Inferior parietal cortex (tissue), 1 donor: ENCODE measurements around the gene ABCC11.
"Not testable (repeated sequence)": the region's sequence is repeated elsewhere in the genome, so short reads cannot be mapped to it uniquely, and the experiment has no call there.

Experiments used
- DNase-seq: peaks from one replicate; pipeline ENCODE4 v3.0.0-alpha.2; 2016; ENCODE audit errors: extremely low spot score

The ABCC11 gene

DNA sequence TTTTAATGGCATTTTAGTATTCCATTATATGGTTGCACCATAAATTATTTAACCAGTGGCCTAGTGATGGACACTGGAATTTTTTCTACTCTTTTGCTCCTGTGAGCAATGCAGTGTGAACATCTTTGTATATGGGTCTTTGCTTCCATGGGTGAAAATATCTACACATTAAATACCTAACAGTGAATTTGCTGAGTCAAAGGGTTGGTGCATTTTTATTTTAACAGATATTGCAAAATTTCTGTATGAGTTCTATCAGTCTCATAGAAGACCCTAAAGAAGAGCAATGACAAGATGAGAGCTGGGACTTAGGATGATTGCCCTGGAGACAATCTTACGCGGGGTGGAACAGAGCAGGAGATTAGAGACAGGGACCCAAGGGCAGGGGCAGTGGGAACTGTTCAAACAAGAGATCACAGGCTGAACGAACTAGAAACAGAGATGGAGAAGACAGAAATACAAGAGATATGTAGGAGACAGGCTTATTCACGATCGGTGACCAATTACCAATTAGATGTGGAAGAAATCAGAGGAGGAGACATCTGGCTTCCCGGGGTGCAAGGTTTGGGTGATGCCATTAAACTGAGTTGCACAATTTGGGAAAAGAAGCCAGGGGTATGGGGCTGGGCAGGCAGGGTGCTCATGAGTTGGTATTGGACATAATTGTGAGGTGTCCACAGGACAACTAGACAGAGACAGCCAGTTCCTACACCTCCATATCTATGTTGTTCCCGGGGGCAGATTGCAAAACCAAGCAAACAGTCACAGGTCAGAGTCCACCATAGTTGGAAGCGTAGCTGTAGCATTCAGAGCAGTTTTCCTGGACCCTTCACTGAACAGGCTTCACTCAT lies 43.1 kb downstream of the ABCC11 start:
- DNase-seq = no peak

DNA sequence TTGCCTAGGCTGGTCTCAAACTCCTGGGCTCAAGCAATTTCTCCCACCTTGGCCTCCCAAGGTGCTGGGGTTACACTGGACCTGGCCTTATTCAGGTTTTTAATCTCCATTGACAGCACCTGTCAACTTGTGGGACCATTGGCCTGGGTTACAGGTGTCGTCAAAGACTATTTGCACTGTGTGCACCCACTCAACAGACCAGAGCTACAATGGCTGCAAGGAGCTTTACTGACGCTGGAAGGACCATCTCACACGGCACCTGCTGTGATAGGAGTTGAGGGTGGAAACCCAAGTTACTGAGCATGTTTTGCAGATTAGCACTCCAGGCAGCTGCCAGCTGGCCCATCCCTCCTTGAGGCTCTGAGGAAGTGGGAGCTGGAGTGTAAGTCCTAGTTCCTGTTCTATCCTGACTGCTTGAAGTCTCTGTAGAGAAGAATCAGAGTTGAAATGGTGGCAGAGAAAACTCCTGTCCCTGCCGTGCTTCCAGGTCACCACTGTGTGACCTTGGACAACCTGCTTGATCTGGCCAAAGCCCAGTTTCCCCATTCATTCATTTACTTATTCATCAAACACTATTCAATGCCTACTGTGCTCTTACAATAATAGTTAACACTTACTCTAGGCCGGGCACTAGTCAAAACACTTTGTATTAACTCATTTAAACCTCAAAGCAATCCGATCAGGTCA lies 45.7 kb downstream of the ABCC11 start:
- DNase-seq = no peak

GRCh38 chr16:48197294-48197693 lies 50.0 kb downstream of the ABCC11 start:
- DNase-seq = no peak

DNA sequence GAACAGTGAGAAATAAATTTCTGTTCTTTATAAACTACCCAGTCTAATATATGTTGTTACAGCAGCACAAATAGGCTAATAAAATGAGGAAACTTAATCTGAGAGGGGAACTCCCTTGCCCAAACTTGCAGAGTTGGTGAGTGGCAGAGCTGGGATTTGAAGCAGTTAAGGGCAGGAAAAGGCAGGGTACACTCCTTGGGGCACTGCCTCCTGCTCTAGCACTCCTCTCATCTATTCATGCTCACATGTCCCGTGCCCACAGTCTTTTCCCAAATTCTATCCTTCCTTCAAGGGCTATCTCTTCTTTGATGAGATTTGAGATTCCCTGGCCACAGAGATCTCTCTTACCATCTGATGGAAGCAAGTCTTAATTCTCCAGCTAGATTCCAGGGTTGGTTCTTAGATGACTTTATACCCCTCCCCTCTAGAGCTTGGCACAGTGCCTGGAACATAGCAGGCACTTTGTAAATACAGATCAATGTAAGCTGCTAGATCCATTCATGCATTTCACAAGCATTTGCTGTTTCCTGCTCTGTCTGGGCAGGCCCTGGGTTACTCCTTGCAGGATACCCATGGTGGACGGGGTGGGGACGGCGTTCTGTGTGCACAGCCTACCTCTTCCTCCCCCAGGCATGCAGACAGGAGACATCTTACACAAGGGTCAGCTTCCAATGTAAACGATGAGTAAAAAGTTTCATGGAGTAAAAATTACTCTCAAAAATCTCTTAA lies 52.3 kb downstream of the ABCC11 start:
- no peak for DNase-seq

DNA sequence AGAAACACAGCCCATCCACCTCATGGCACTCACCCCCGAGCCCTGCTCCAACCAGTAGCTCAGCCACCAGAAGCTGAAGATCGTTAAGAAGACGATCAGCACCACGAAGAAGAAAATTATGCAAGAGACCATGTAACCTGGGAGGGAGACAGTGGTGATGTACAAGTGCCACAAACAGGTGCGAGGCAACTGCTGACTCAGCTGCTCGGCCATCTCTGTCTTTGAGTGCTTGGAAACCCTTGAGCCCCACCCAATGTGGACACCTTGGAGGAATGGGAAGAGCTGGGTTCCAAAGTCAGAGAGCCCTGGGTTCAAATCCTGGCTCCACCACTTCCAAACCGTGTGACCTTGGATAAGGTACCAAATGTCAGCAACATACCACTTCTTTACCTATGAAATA lies 53.5 kb downstream of the ABCC11 start:
- no peak for DNase-seq

DNA sequence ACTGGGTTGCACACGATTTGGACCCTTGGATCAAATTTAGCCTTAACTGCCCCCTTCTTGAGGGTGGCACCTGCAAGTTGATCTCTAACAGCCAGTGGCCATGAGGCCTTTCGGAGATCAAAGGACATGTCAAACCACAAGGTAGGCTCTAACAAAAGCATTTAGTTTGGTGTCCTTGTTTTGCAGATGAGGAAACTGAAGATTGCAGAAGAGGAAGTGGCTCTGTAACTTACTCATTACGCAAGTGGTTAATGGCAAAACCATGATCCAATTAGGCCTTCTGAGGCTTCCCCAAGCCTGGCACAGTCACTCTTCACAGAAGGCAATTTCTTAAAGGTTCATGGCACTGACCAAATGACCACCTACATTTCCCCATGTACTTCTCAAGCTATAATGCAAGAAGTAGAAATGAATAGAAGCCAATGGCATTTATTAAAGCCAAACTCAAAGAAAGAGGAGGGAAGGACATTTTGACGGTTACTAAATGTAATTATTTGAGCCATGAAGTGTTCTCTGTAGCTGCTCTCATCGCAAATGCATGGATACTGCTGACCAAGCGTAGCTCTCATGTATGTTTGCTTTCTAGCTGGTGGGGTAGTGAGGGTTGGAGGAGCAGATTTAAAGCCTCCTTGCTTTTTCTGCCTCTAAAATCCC lies 58.8 kb downstream of the ABCC11 start:
- no peak for DNase-seq

DNA sequence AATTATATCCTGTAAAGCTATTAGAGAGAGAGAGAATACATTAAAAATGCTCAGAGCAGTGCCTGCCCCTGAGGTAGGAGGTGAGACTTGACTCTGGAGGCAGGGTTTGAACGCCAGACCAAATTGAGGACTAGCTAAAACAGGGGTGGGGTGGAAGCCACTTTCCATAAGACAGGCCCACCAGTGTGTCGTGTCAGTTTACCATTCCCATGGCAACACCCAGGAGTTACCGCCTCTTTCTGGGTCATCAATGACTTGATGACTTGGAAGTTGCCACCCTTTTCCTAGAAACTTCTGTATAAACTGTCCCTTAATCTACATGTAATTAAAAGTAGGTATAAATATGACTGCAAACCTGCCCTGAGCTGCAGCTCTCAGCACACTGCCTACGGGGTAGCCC lies 59.6 kb downstream of the ABCC11 start:
- DNase-seq = no peak

- DNase-seq = no peak
Observed at GRCh38 chr16:48184681-48185080, 62.7 kb downstream of the ABCC11 start.

DNA sequence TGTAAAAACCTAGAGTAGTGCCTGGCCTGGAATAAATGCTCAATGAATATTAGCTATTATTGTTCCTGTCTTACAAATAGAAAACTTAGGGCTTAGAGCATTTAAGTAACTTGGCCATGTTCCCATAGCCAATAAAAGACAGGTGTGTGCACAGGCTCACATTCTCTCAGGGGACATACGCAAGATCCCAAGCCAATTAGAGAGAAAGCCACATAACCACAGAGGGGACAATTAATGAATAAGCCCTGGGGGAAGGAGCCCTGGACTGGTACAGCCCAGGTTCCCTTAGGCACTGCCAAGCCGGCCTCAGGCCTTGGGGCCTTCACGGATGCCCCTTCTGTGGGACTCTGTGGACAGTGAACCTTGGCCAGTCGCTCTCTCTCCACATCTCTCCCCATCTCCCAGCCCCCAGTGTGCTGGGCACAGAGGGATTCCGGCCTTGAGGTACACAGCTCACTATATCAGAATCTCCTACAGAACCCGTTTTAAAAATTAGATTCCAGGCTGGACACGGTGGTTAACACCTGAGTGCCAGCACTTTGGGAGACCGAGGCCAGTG lies 64.3 kb downstream of the ABCC11 start:
- no peak for DNase-seq

DNA sequence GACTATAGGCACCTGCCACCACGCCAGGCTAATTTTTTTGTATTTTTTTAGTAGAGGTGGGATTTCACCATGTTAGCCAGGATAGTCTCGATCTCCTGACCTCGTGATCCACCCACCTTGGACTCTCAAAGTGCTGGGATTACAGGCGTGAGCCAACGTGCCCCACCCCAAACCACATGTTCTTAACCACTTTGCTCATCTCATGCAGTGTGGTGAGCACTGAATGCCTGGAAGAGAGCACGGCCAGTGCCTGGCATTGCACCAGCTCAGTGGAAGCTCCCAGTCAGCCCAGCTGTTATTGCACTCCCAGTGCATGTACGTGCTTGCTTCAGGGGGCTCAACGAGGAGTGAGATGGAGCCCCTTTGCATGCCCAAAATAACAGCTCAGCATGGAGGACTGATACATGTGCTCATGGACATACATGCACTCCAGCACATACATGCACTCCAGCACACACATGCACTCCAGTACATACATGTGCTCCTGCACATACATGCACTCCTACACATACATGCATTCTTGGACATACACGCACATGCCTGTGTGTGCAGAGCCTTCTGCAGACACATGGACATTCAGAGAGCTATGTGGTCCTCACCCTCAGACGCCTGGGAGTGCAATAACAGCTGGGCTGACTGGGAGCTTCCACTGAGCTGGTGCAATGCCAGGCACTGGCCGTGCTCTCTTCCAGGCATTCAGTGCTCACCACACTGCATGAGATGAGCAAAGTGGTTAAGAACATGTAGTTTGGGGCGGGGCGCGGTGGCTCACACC lies 65.4 kb downstream of the ABCC11 start:
- DNase-seq = not testable (repeated sequence)

GRCh38 chr16:48180868-48181480 lies 66.4 kb downstream of the ABCC11 start:
- no peak for DNase-seq

DNA sequence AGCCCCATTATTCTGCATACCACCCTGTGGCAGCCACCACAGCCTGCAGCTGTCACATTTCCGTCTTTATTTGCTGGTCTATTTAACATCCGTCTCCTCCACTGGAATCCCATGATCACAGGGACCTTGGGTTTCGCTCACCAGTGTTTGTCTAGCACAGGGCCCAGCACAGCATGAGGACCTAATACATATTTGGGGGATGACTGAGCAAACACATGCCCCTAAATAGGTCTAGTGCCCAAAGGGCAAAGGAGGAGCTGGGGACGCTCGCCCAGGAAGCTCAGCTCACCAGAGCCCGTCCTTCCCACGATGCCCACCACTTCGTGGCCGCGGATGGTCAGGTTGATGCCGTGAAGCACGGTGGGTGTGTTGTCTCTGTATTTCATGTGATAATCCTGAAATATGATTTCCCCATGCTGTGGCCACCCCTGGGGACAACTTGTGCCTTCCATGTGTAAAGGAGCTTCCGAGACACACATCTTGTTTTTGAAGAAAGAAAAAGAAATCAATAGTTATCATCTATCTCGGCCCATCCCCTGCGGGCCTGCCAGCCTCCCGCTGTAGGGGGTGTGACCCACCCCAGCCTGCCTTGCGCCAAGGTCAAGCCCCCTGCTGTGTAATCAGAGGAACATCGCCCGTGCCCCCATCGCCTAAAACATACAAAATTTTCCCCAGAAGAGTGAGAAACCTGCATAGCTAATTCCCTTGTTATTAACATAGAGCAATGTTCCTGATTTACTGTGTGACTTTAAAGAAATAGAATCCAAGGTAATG lies 70.5 kb downstream of the ABCC11 start:
- DNase-seq = no peak

DNA sequence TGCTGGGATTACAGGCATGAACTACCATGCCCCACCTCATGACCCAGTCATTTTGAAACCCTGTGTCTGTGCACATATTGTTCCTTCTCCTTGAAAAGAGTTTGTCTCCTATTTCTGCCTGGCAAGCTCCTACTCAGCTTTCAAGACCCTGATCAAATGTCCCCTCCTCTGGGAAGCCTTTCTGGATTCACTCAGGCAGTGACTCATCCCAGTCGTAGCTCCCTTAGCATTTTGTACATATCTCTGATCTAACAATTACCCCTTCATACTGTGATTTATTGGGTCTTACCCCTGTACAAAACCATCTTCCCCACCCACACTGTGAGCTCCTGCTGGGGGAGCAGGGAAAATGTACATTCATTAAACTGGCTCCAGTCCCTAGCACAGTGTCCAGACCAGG lies 73.5 kb downstream of the ABCC11 start:
- no peak for DNase-seq

DNA sequence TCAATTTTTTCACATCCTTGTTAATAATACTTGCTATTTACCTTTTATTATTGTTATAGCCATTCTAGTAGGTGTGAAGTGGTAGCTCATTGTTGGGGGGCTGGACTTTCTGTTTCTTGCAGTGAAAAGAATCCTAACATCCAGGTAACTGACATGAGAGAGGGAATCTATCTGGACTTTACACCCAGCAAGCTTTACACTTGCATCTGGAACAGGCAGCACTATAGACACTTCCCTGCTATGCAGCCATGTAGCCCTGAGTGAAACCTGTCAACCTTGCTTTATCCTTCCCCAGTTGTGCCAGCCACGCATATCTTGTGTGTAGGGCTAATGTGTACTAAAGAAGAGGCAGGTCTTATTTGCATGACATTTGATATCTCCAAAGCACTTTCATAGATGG lies 74.7 kb downstream of the ABCC11 start:
- no peak for DNase-seq

DNA sequence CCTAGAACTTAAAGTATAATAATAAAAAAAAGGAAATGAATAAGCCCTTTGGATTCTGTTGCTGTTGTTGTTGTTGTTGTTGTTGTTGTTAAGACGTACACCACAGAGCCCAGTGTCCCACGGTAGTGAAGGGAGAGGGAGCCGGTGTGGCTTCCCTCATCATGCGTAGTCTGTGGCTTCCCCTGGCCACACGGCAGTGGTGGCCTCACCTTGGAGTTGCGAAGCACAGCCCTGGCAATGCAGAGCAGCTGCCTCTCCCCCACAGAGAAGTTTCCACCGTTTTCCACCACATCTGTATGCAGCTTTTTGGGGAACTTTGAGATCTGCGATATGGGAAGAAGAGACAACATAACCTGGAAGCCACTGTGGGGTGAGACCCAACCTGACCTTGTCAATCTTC lies 77.4 kb downstream of the ABCC11 start:
- no peak for DNase-seq

DNA sequence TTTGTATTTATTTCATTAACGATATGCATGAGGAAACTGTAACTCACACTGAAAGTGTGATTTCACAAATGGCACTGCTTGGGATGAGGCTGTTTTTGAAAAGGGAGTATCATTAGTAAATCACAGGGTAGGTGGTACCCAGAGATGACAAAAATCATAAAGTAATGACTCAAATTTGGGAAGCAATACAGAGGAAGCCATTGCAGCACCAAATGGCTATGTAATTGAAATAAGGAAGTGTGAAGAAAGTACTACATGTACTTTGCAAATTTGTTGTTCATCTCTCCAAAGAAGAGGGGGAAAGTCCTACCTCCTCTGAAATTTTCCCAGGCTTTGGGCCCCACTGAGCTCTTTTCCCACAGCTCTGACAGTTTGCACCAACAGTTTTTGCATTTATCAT lies 79.3 kb downstream of the ABCC11 start:
- DNase-seq = no peak

DNA sequence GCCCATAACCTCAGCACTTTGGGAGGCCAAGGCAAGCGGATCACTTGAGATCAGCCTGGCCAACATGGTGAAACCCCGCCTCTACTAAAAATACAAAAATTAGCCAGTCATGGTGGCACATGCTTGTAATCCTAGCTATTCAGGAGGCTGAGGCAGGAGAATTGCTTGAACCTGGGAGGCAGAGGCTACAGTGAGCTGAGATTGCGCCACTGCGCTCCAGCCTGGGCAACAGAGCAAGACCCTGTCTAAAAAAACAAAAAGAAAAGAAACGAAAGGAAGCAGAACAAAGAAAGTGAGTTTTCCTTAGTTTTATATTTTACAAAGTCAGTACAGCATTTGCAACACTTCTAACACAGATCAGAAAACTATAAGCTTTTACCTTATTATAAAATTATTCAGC lies 80.7 kb downstream of the ABCC11 start:
- DNase-seq = not testable (repeated sequence)

DNA sequence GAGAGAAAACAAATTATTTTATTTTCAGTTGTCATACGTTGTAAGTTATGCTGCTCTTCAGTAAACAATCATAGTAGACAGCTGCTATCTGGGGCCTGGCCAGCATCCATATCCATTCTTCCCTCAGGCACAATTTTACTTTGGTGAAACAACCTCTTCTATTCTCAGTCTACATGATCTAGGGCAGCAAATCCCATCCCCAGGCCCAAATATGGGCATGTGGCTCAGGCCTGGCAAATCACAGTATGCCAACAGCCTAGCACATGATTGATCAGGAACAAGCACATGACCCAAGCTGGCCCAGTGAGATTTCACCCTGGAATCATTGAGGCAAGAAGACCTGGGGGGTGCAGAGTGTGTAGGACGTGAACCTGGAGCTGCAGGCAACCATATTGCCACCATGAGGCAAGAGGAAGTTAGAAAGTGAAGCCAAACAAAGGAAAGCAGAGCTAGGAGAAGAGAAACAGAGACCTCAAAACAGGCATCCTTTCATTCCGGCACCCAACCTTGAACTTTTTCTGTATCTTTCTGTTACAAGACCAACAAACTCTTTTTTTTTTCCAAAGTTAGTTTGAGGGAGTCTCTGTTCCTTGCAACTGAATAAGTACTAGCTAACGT lies 81.3 kb downstream of the ABCC11 start:
- no peak for DNase-seq
